ENCODE results near the gene PTGER1.

GRCh38 chr19:14467816-14468215 lies 7.3 kb downstream of the PTGER1 start:
- TF ChIP-seq CTCF (IDR thresholded peaks at IDR 0.05; ENCODE audit: low read depth, low read length, missing input control): no peak
- TF ChIP-seq JUND (IDR thresholded peaks at IDR 0.05): no peak
- no peak for TF ChIP-seq YY1 (IDR thresholded peaks at IDR 0.05)
- no peak for TF ChIP-seq REST (IDR thresholded peaks at IDR 0.05)
- no peak for TF ChIP-seq RAD21 (IDR thresholded peaks at IDR 0.05)
- TF ChIP-seq FOXA1 (IDR thresholded peaks at IDR 0.05): no peak
- TF ChIP-seq EGR1 (IDR thresholded peaks at IDR 0.05; ENCODE audit: low read depth in 2 of 2): no peak
- no peak for TF ChIP-seq MAX (IDR thresholded peaks at IDR 0.05)

Measured in liver (tissue), 3 donors.